Measurements from ENCODE around the gene ING3.
"Not testable (repeated sequence)": the region's sequence is repeated elsewhere in the genome, so short reads cannot be mapped to it uniquely, and the experiment has no call there.

ING3 gene

GRCh38 chr7:120979765-120980499 is 29.4 kb downstream of the ING3 start:
- H3K4me3 ChIP-seq (ENCODE audit: control insufficient read depth, low read depth, low read length): no peak overlapping the region
- TF ChIP-seq CTCF (conservative IDR thresholded peaks at IDR 0.05; ENCODE audit: control insufficient read depth, insufficient read depth, low read depth, low read length): no peak
- DNase-seq (ENCODE audit: low read depth): peak; percentile 38

- no peak for DNase-seq (ENCODE audit: low read depth)
- TF ChIP-seq CTCF (conservative IDR thresholded peaks at IDR 0.05; ENCODE audit: control insufficient read depth, insufficient read depth, low read depth, low read length): no peak
- no peak overlapping the region for H3K4me3 ChIP-seq (ENCODE audit: control insufficient read depth, low read depth, low read length)
These were observed 30.5 kb downstream of the ING3 start for GRCh38 chr7:120981117-120981516.

- DNase-seq (ENCODE audit: low read depth): peak; percentile 85
- peak; percentile 20 for TF ChIP-seq CTCF (conservative IDR thresholded peaks at IDR 0.05; ENCODE audit: control insufficient read depth, insufficient read depth, low read depth, low read length)
- no peak overlapping the region for H3K4me3 ChIP-seq (ENCODE audit: control insufficient read depth, low read depth, low read length)
These were observed 31.5 kb downstream of the ING3 start for GRCh38 chr7:120981888-120982615.

- H3K4me3 ChIP-seq (ENCODE audit: control insufficient read depth, low read depth, low read length); DNase-seq (ENCODE audit: low read depth): not testable (repeated sequence)
These were observed 33.0 kb downstream of the ING3 start for GRCh38 chr7:120983592-120983991.

GRCh38 chr7:120984406-120984805 is 33.8 kb downstream of the ING3 start:
- TF ChIP-seq CTCF (conservative IDR thresholded peaks at IDR 0.05; ENCODE audit: control insufficient read depth, insufficient read depth, low read depth, low read length): no peak

GRCh38 chr7:120985130-120985758 is 34.7 kb downstream of the ING3 start:
- no peak for TF ChIP-seq CTCF (conservative IDR thresholded peaks at IDR 0.05; ENCODE audit: control insufficient read depth, insufficient read depth, low read depth, low read length)
- no peak for DNase-seq (ENCODE audit: low read depth)
- H3K4me3 ChIP-seq (ENCODE audit: control insufficient read depth, low read depth, low read length): no peak overlapping the region

More at GRCh38 chr7:120984406-120984805, 33.8 kb downstream of the ING3 start:
- no peak overlapping the region for H3K4me3 ChIP-seq (ENCODE audit: control insufficient read depth, low read depth, low read length)
- no peak for DNase-seq (ENCODE audit: low read depth)

GRCh38 chr7:120985839-120986238 is 35.3 kb downstream of the ING3 start:
- TF ChIP-seq CTCF (conservative IDR thresholded peaks at IDR 0.05; ENCODE audit: control insufficient read depth, insufficient read depth, low read depth, low read length): no peak
- DNase-seq (ENCODE audit: low read depth): no peak
- no peak overlapping the region for H3K4me3 ChIP-seq (ENCODE audit: control insufficient read depth, low read depth, low read length)

Measured in fibroblast of mammary gland (primary cell).